Brain microvascular endothelial cell (primary cell): Measurements from ENCODE around the gene CNNM4.

Experiments
- DNase-seq: peaks from one replicate; pipeline ENCODE4 v3.0.0-alpha.2; 2020
- H3K27ac ChIP-seq: fragments of 250-450 bp; sonication (Bioruptor Pico); 2 replicates; pipeline ENCODE4 v1.5.1; 2020; ENCODE audit warnings: mild to moderate bottlenecking, moderate library complexity
- H3K27me3 ChIP-seq: fragments of 250-450 bp; sonication (Bioruptor Pico); replicated peaks from 2 replicates; pipeline ENCODE4 v1.5.1; 2020; ENCODE audit warnings: mild to moderate bottlenecking
- H3K36me3 ChIP-seq: fragments of 250-450 bp; sonication (Bioruptor Pico); replicated peaks from 2 replicates; pipeline ENCODE4 v1.5.1; 2020; ENCODE audit warnings: mild to moderate bottlenecking
- H3K4me3 ChIP-seq: 2 replicates; pipeline ENCODE4 v1.5.1; 2011; ENCODE audit warnings: low read depth, mild to moderate bottlenecking, control low read depth, low read length, moderate library complexity
- in situ Hi-C: cut with HindIII; loops from 2 replicates; pipeline ENCODE4 v1.10.0; 2017; ENCODE audit warnings: low sequenced_read_pairs, low pct_ligation_motif_present
- TF ChIP-seq, protein P1 (sequence below): IDR thresholded peaks from 2 replicates; pipeline ENCODE4 v1.5.1; 2011; ENCODE audit warnings: low read depth, mild to moderate bottlenecking, moderate library complexity, low read length, control low read depth, inconsistent platforms; ENCODE audit errors: missing control alignments

The CNNM4 gene

GRCh38 chr2:96828436-96828835 lies 67.7 kb downstream of the CNNM4 start:
- H3K36me3 ChIP-seq = no peaks in the 10 kb centered on the region
- no peak overlapping the region for H3K27ac ChIP-seq
- in situ Hi-C loops = no loop called here
- no peak for DNase-seq
- TF ChIP-seq, protein P1, sequence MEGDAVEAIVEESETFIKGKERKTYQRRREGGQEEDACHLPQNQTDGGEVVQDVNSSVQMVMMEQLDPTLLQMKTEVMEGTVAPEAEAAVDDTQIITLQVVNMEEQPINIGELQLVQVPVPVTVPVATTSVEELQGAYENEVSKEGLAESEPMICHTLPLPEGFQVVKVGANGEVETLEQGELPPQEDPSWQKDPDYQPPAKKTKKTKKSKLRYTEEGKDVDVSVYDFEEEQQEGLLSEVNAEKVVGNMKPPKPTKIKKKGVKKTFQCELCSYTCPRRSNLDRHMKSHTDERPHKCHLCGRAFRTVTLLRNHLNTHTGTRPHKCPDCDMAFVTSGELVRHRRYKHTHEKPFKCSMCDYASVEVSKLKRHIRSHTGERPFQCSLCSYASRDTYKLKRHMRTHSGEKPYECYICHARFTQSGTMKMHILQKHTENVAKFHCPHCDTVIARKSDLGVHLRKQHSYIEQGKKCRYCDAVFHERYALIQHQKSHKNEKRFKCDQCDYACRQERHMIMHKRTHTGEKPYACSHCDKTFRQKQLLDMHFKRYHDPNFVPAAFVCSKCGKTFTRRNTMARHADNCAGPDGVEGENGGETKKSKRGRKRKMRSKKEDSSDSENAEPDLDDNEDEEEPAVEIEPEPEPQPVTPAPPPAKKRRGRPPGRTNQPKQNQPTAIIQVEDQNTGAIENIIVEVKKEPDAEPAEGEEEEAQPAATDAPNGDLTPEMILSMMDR = no peak
- H3K27me3 ChIP-seq = no peaks in the 10 kb centered on the region
- no peak overlapping the region for H3K4me3 ChIP-seq

- Histone ChIP-seq H3K27me3 (no peaks in the 10 kb centered on the region), H3K36me3 (no peaks in the 10 kb centered on the region), H3K4me3 (no peak overlapping the region), H3K27ac (no peak overlapping the region)
- in situ Hi-C loops = no loop called here
- TF ChIP-seq, protein P1 = no peak
- no peak for DNase-seq
Observed at GRCh38 chr2:96828874-96829273, 68.2 kb downstream of the CNNM4 start.

GRCh38 chr2:96830044-96830562 lies 69.4 kb downstream of the CNNM4 start:
- H3K27me3 ChIP-seq = no peaks in the 10 kb centered on the region
- in situ Hi-C loops = no loop called here
- no peak overlapping the region for H3K27ac ChIP-seq
- TF ChIP-seq, protein P1 = no peak
- H3K36me3 ChIP-seq = no peaks in the 10 kb centered on the region
- H3K4me3 ChIP-seq = no peak overlapping the region
- no peak for DNase-seq

GRCh38 chr2:96831679-96832078 lies 71.0 kb downstream of the CNNM4 start:
- H3K36me3 ChIP-seq = no peaks in the 10 kb centered on the region

GRCh38 chr2:96832408-96832753 lies 71.7 kb downstream of the CNNM4 start:
- Histone ChIP-seq H3K36me3 (no peaks in the 10 kb centered on the region), H3K27me3 (no peaks in the 10 kb centered on the region), H3K4me3 (no peak overlapping the region), H3K27ac (no peak overlapping the region)
- in situ Hi-C loops = no loop called here
- TF ChIP-seq, protein P1 = no peak
- DNase-seq = no peak

More at GRCh38 chr2:96831679-96832078, 71.0 kb downstream of the CNNM4 start:
- no peaks in the 10 kb centered on the region for H3K27me3 ChIP-seq
- H3K4me3 ChIP-seq = no peak overlapping the region
- in situ Hi-C loops = no loop called here
- TF ChIP-seq, protein P1 = no peak
- DNase-seq = no peak
- no peak overlapping the region for H3K27ac ChIP-seq
